ENCODE results near the gene NFATC1.

GRCh38 chr18:79530821-79531220 lies 135.1 kb downstream of the NFATC1 start:
- TF ChIP-seq CTCF (IDR thresholded peaks at IDR 0.05): no peak
- no peak for TF ChIP-seq EP300 (IDR thresholded peaks at IDR 0.05)
- no peak for TF ChIP-seq POLR2AphosphoS5 (IDR thresholded peaks at IDR 0.05)
